Chondrocyte (in vitro differentiated cells): Measurements from ENCODE around the gene SCP2. TPM values are rescaled to one million over a fixed set of nuclear protein-coding genes. Genes with fewer than 3 reads are reported as not detected.

Source experiments
- DNase-seq: peaks from one replicate; pipeline ENCODE4 v3.0.0; 2021; ENCODE audit warnings: mixed read lengths, low spot score
- H3K27ac Mint-ChIP-seq: one replicate; pipeline ENCODE4 v1.8.0; 2021; ENCODE audit warnings: mild to moderate bottlenecking, moderate library complexity, mixed read lengths; ENCODE audit not compliant: unreplicated experiment
- H3K27me3 Mint-ChIP-seq: 2 replicates; pipeline ENCODE4 v1.8.0; 2021; ENCODE audit warnings: low read depth, mixed read lengths
- H3K36me3 Mint-ChIP-seq: 2 replicates; pipeline ENCODE4 v1.8.0; 2021; ENCODE audit warnings: low read depth, mixed read lengths
- H3K4me1 Mint-ChIP-seq: 2 replicates; pipeline ENCODE4 v1.8.0; 2021; ENCODE audit warnings: low read depth, mild to moderate bottlenecking, mixed read lengths
- H3K4me3 Mint-ChIP-seq: one replicate; pipeline ENCODE4 v1.8.0; 2021; ENCODE audit warnings: mild to moderate bottlenecking, moderate library complexity, mixed read lengths; ENCODE audit not compliant: unreplicated experiment
- H3K9me3 Mint-ChIP-seq: 2 replicates; pipeline ENCODE4 v1.8.0; 2021; ENCODE audit warnings: low read depth, mixed read lengths
- CTCF ChIP-seq: fragments of 200-600 bp; sonication (generic); IDR thresholded peaks from 2 replicates; pipeline ENCODE4 v1.5.0; 2021; ENCODE audit warnings: antibody characterized with exemption, mild to moderate bottlenecking, moderate library complexity
- total RNA-seq: library from RNA; stranded (reverse); gene quantifications from 3 replicates; pipeline ENCODE4 v1.2.1, GENCODE V29; 2021

Gene SCP2
- total RNA-seq, 1 donor from 2014 or later, result 87.4 TPM

DNA sequence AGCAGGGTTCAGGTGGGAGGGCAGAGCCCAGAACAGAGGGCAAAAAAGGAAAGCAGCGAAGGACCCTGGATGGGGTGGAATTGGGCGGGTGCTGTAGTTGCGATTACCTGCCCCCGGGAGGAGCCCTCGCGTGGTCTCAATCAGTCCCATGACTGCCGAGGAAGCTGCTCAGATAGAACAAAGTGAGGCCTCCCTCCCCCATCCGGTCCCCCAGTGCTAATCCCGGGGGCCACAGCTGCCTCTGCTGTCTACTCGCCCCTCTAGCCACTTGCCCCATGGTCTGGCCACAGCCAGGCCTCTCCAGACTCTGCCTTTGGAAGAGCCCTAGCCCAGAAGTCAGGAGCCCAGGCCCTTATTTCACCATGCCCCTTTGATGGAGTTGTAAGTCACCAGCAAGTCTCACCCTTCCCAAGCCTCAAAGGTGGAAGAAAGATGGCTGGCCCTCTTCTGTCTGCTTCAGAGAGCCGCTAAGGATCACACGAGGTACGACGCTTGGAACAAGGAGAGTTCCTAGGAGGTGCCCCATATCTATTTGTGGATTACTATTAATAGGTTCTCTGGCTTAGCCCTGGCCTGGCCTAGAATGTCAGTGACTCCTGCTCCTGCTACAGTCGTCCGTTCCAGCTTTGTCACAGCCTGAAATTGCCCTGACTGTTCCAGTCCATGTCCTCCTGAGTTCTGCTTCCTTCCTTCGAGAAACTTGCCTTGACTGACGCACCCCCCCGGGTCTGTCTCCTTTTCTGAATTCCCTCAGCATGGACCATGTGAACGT lies 22.0 kb upstream of the SCP2 start:
- Mint-ChIP-seq H3K4me3 (no peak overlapping the region), H3K27ac (no peak overlapping the region), H3K9me3 (no peaks in the 10 kb centered on the region), H3K27me3 (no peaks in the 10 kb centered on the region), H3K36me3 (no peaks in the 10 kb centered on the region), H3K4me1 (no peaks in the 10 kb centered on the region)
- no peak for DNase-seq
- TF ChIP-seq CTCF, result peak; percentile 63

GRCh38 chr1:52906135-52906603 lies 20.9 kb upstream of the SCP2 start:
- no peaks in the 10 kb centered on the region for H3K9me3 Mint-ChIP-seq
- no peak for DNase-seq
- no peak overlapping the region for H3K27ac Mint-ChIP-seq
- H3K4me1 Mint-ChIP-seq, result no peaks in the 10 kb centered on the region
- H3K4me3 Mint-ChIP-seq, result no peak overlapping the region
- H3K36me3 Mint-ChIP-seq, result no peaks in the 10 kb centered on the region
- no peaks in the 10 kb centered on the region for H3K27me3 Mint-ChIP-seq
- no peak for TF ChIP-seq CTCF

- no peak for DNase-seq
Measured at GRCh38 chr1:52907068-52907811, 19.8 kb upstream of the SCP2 start.

GRCh38 chr1:52907812-52908153 lies 19.3 kb upstream of the SCP2 start:
- H3K4me3 Mint-ChIP-seq, result no peak overlapping the region
- H3K9me3 Mint-ChIP-seq, result no peaks in the 10 kb centered on the region
- no peaks in the 10 kb centered on the region for H3K27me3 Mint-ChIP-seq
- no peak overlapping the region for H3K27ac Mint-ChIP-seq
- DNase-seq, result no peak
- TF ChIP-seq CTCF, result no peak
- H3K4me1 Mint-ChIP-seq, result no peaks in the 10 kb centered on the region
- H3K36me3 Mint-ChIP-seq, result no peaks in the 10 kb centered on the region

More at GRCh38 chr1:52907068-52907811, 19.8 kb upstream of the SCP2 start:
- H3K9me3 Mint-ChIP-seq, result no peaks in the 10 kb centered on the region
- H3K27me3 Mint-ChIP-seq, result no peaks in the 10 kb centered on the region
- H3K4me3 Mint-ChIP-seq, result no peak overlapping the region
- H3K36me3 Mint-ChIP-seq, result no peaks in the 10 kb centered on the region
- H3K27ac Mint-ChIP-seq, result no peak overlapping the region
- TF ChIP-seq CTCF, result no peak
- no peaks in the 10 kb centered on the region for H3K4me1 Mint-ChIP-seq

DNA sequence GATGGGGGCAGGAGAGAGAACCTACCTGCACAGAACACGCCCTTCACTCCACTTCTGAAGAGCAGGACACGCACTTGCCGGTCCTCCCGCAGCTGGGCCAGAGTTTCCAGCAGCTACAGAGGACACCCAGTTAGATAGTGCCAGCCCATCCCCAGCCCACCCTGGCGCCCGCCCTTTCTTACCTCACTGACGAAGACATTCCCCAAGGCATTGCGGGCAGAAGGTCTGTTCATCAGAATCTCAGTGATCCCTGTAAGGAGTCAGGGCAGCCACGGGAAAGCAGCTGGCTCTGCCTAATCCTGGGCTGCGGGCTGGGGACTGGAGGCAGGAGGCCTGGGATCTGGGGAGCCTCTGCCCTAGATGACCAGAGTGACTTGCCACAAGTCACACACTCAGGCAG lies 15.5 kb upstream of the SCP2 start:
- DNase-seq, result no peak
- no peaks in the 10 kb centered on the region for H3K36me3 Mint-ChIP-seq
- H3K4me3 Mint-ChIP-seq, result no peak overlapping the region
- no peaks in the 10 kb centered on the region for H3K27me3 Mint-ChIP-seq
- H3K9me3 Mint-ChIP-seq, result no peaks in the 10 kb centered on the region
- no peak overlapping the region for H3K27ac Mint-ChIP-seq
- no peaks in the 10 kb centered on the region for H3K4me1 Mint-ChIP-seq
- no peak for TF ChIP-seq CTCF
